ENCODE results near the gene CHCHD6.

Gene CHCHD6

DNA sequence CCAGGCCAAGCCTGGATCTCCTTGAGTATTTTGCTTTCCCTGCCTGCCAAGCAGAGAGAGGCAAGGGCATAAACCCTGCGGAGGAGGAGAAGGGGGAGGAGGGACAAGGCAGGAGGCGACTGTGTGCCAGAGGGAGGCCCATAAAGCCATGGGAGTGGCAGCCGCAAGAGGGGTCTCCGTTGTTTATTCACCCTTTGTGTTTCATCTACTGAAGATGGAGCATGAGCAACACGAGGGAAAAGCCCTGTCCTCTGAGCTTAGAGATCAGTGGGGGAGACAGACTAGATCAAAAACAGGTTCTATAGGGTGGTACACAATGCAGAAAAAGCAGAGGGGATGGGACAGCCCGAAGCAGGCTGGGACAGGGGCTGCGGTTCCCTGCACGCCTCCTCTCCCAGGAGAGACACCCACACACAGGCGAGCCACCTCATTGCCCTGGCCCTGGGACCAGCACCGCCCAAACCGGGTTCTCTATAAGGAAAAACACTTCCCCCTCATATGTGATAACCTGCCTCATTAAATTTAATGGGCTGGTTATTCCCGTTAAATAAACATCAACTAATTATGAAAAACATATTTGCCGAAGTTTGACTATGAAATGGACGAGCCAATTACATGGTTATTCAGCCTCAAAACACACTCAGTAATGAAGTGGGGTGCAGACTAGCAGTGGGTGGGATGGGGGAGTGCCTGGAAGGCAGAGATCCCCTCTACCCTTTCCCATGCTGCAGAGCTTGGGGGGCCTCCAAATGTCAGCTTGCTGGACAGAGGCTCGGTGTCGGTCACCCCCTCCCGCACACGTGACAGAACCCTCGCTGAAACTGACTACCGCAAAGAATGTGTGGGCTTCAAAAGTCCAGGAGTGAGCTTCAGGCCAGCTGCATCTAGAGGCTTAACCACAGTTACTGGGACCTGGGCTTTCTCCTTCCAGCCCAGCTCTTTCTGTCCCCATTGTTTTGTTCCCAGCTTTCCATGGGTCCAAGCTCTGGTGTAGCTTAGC lies 264.7 kb downstream of the CHCHD6 start:
- TF ChIP-seq, protein P1, sequence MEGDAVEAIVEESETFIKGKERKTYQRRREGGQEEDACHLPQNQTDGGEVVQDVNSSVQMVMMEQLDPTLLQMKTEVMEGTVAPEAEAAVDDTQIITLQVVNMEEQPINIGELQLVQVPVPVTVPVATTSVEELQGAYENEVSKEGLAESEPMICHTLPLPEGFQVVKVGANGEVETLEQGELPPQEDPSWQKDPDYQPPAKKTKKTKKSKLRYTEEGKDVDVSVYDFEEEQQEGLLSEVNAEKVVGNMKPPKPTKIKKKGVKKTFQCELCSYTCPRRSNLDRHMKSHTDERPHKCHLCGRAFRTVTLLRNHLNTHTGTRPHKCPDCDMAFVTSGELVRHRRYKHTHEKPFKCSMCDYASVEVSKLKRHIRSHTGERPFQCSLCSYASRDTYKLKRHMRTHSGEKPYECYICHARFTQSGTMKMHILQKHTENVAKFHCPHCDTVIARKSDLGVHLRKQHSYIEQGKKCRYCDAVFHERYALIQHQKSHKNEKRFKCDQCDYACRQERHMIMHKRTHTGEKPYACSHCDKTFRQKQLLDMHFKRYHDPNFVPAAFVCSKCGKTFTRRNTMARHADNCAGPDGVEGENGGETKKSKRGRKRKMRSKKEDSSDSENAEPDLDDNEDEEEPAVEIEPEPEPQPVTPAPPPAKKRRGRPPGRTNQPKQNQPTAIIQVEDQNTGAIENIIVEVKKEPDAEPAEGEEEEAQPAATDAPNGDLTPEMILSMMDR (IDR thresholded peaks at IDR 0.05; ENCODE audit: low read depth, low read length) = no peak
- no peak overlapping the region for H3K4me3 ChIP-seq (ENCODE audit: low read depth, low read length)

DNA sequence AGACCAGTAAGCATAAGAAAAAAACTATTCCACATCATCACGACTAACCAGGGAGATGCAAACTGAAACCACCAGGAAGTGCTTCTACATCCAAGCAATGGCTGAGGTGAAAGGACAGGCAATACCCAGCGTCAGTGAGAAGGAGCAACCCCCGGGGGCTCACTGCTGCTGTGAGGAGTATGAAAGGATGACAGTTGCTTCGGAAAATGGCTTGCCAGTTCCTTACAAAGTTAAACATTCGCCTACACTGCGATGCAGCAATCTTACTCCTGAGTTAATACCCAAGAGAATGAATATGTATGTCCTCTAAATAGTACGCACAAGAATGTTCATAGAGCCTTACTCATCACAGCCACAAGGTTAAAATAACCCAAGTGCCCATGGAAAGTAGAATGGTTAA lies 265.5 kb downstream of the CHCHD6 start:
- TF ChIP-seq, protein P1 (IDR thresholded peaks at IDR 0.05; ENCODE audit: low read depth, low read length) = no peak
- H3K4me3 ChIP-seq (ENCODE audit: low read depth, low read length) = no peak overlapping the region

DNA sequence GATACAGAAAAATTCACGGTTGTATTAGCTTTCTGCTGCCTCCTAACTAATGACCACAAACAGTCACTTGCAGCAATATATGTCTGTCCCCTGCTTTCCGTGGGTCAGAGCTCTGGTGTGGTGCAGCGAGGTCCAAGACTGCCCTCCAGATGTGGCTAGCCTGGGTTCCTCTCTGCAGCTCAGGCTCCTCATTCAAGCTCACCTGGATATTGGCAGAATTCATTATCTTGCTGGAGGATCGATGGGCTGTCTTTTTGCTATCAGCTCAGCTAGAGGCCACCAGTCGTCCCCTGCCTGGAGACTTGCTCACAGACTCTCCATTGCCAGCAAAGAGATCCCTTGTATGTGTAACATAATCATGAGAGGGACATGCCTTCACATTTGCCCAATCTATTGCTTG lies 266.1 kb downstream of the CHCHD6 start:
- no peak overlapping the region for H3K4me3 ChIP-seq (ENCODE audit: low read depth, low read length)
- TF ChIP-seq, protein P1 (IDR thresholded peaks at IDR 0.05; ENCODE audit: low read depth, low read length) = no peak

DNA sequence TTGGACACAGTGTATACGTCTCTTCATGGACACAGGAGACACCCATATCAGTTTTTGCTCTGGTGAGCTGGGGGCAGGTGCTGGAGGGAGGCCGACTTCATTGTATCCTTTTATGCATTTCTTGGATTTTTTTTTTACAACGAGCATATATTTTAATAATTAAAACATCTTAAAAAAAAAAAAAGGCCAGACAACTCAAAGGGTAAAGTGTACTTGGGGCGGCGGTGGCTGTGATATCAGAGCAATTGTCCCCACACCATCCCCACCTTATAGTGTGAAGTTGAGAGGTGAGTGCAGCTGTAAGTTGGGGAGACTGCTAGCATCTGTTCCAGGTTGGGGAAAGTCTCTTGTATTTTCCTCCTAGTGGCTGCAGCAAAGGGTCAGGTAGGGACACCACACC lies 266.9 kb downstream of the CHCHD6 start:
- TF ChIP-seq, protein P1 (IDR thresholded peaks at IDR 0.05; ENCODE audit: low read depth, low read length) = no peak
- no peak overlapping the region for H3K4me3 ChIP-seq (ENCODE audit: low read depth, low read length)

DNA sequence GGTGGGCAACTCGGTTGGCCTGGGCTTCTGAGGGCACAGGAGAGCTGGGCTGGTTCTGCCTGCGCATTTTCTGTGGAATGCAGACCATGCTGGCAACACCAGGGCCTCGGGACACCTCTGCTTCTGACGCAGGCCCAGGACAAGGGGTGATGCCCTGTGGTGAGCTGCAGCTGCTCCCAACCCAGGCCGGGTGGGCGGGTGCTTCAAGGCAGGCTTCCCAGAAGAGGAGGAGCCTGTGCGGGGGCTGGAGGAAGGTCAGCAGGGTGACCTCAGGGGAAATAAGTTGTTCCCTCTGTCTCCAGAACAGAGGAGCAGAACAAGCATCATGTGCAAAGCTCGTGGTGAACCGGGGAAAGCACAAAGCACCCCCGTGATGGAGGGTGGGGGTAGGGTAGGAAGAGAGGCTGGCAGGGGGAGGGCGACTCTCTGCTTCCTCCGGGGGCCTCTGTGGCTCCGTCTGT lies 267.9 kb downstream of the CHCHD6 start:
- H3K4me3 ChIP-seq (ENCODE audit: low read depth, low read length) = no peak overlapping the region
- TF ChIP-seq, protein P1 (IDR thresholded peaks at IDR 0.05; ENCODE audit: low read depth, low read length) = no peak

DNA sequence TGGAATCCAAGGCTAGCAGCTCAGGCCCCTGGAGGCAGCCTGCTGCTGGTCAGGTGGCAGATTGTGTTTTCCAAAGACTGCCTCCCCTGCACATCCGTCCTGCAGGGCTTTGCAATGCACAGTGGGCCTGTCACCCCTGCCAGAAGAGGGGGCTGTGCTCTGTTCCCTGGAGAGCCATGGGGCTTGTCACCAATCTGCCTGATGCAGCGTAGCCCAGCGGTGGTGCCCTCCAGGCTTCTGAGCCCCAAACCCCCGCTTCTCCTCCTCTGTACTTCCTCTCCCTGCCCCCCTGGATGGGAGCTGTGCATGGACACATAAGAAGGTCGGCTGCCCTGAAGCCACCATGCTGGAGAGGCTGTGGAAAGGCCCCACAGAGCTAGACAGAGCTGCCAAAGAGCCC lies 268.8 kb downstream of the CHCHD6 start:
- TF ChIP-seq, protein P1 (IDR thresholded peaks at IDR 0.05; ENCODE audit: low read depth, low read length) = no peak
- no peak overlapping the region for H3K4me3 ChIP-seq (ENCODE audit: low read depth, low read length)

- no peak overlapping the region for H3K4me3 ChIP-seq (ENCODE audit: low read depth, low read length)
- TF ChIP-seq, protein P1 (IDR thresholded peaks at IDR 0.05; ENCODE audit: low read depth, low read length) = no peak
Observed at GRCh38 chr3:126973814-126974213, 269.8 kb downstream of the CHCHD6 start.

Data from WI38 (cell line).